Naive thymus-derived CD4-positive, alpha-beta T cell (primary cell): Measurements from ENCODE around the gene KRTDAP. TPM values are rescaled to one million over a fixed set of nuclear protein-coding genes. Genes with fewer than 3 reads are reported as not detected.

Experiments used
- ATAC-seq: fragments of 150-1000 bp; cut with Tn5 transposase; 2 replicates; pipeline ENCODE4 v1.10.0; 2021; ENCODE audit warnings: mild to moderate bottlenecking, moderate library complexity
- CTCF ChIA-PET: fragments of 350-600 bp; sonication (Branson Sonifier 250); formaldehyde crosslinking; loops from one replicate; lab custom pipeline; 2021; ENCODE audit warnings: antibody characterized with exemption; lab: Charles Lee
- POLR2A ChIA-PET: fragments of 350-600 bp; sonication (Branson Sonifier 250); formaldehyde crosslinking; loops from one replicate; lab custom pipeline; 2021; ENCODE audit warnings: antibody characterized with exemption, inconsistent platforms; lab: Charles Lee
- DNase-seq, 9 donors: peaks; one replicate each; pipeline versions ENCODE4 v3.0.0 to v3.0.0-alpha.2; 2020 to 2022; ENCODE audit warnings: mixed read lengths in 1 of 9
- H3K27ac ChIP-seq: one replicate; pipeline ENCODE4 v1.7.0; 2013; ENCODE audit warnings: mild to moderate bottlenecking, low read depth, low read length, moderate library complexity
- H3K27me3 ChIP-seq, 2 donors: one replicate each; pipeline ENCODE4 v1.7.0; 2013; ENCODE audit warnings: low read length in 2 of 2, mild to moderate bottlenecking in 2 of 2, moderate library complexity in 2 of 2; ENCODE audit not compliant: control insufficient read depth in 2 of 2, insufficient read depth in 2 of 2
- H3K36me3 ChIP-seq, 3 experiments: 1 replicate in 2 of 3; 2 replicates in 1 of 3; pipeline ENCODE4 v1.7.0; 2013; ENCODE audit warnings: low read length in 3 of 3, mild to moderate bottlenecking in 3 of 3, moderate library complexity in 1 of 3; ENCODE audit not compliant: insufficient read depth in 3 of 3, control insufficient read depth in 2 of 3
- H3K4me1 ChIP-seq, 2 donors: one replicate each; pipeline ENCODE4 v1.7.0; 2013; ENCODE audit warnings: low read length in 2 of 2, mild to moderate bottlenecking in 2 of 2, moderate library complexity in 1 of 2; ENCODE audit not compliant: control insufficient read depth in 2 of 2, insufficient read depth in 2 of 2
- H3K4me3 ChIP-seq: 2 replicates; pipeline ENCODE4 v1.7.0; 2013; ENCODE audit warnings: mild to moderate bottlenecking, low read length
- H3K9me3 ChIP-seq, 3 experiments: 1 replicate in 2 of 3; 2 replicates in 1 of 3; pipeline ENCODE4 v1.7.0; 2013; ENCODE audit warnings: low read length in 3 of 3; ENCODE audit not compliant: control insufficient read depth in 2 of 3
- H3K27ac Mint-ChIP-seq, 9 donors: one replicate each; pipeline ENCODE4 v1.8.0; 2020 to 2022; ENCODE audit warnings: mixed read lengths in 9 of 9, mild to moderate bottlenecking in 8 of 9, moderate library complexity in 5 of 9, inconsistent platforms in 2 of 9
- H3K27me3 Mint-ChIP-seq, 5 donors: one replicate each; pipeline ENCODE4 v1.8.0; 2021 to 2022; ENCODE audit warnings: mixed read lengths in 5 of 5, mild to moderate bottlenecking in 1 of 5
- H3K36me3 Mint-ChIP-seq, 5 donors: one replicate each; pipeline ENCODE4 v1.8.0; 2020 to 2022; ENCODE audit warnings: mixed read lengths in 5 of 5, mild to moderate bottlenecking in 3 of 5, inconsistent platforms in 1 of 5
- H3K4me1 Mint-ChIP-seq, 7 donors: one replicate each; pipeline ENCODE4 v1.8.0; 2020 to 2022; ENCODE audit warnings: mixed read lengths in 7 of 7, mild to moderate bottlenecking in 3 of 7, inconsistent platforms in 1 of 7
- H3K4me3 Mint-ChIP-seq, 10 donors: one replicate each; pipeline ENCODE4 v1.8.0; 2020 to 2022; ENCODE audit warnings: mild to moderate bottlenecking in 10 of 10, mixed read lengths in 10 of 10, moderate library complexity in 6 of 10, inconsistent platforms in 2 of 10
- H3K9me3 Mint-ChIP-seq, 11 donors: one replicate each; pipeline ENCODE4 v1.8.0; 2020 to 2022; ENCODE audit warnings: mixed read lengths in 11 of 11, mild to moderate bottlenecking in 4 of 11, inconsistent platforms in 1 of 11, moderate library complexity in 1 of 11
- intact Hi-C, 2 donors: fragments of 100-400 bp; cut with micrococcal nuclease; formaldehyde crosslinking; loops; one replicate each; pipeline ENCODE4 v1.15.1; 2023
- polyA plus RNA-seq, 2 donors: library from polyadenylated mRNA; unstranded; fragments of 300-500 nt; fragmentation: Illumina TruSeq; gene quantifications; one replicate each; pipeline ENCODE4 v1.2.3, GENCODE V29; 2021
- total RNA-seq, 6 experiments: library from RNA in 5 of 6; stranded (reverse) in 5 of 6; gene quantifications; 1 replicate in 5 of 6; 2 replicates in 1 of 6; pipeline ENCODE4 v1.2.3 and lab custom pipeline; 2021 to 2026

Gene KRTDAP
- total and polyA plus RNA-seq, 7 experiments from 2014 or later: not detected

DNA sequence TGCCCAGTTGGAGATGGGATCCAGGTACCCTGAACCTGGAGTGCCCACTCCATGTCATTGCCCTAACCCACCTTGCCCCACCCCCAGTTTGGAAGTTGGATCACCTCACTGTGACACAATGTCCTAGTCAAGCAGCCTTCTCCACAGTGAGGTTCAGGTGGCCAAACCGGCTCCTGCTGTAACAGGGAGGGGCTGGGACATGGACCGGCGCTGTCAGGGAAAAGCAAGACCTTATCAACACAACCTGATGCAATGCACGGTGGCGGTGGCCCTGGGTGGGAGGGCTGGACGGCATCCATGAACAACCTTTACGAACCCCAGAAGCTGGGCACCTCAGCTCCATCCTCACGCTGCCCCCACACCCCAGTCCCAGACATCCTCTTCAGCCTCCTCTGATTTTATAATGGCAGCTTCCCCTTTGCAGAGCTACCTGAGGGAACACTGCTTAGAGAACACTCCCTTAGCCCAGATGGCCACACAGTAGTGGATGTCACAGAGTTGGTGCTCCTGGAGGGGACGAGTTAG lies 1.6 kb upstream of the KRTDAP start:
- intact Hi-C loops: loop anchor here in 1 of 2 donors (10.0 kb wide), 1 partner anchor 427 kb away; no protein-coding TSS in a partner anchor
- H3K9me3 ChIP-seq: no peaks in the 10 kb centered on the region
- H3K9me3 Mint-ChIP-seq: no peaks in the 10 kb centered on the region
- peaks cover 0 to 9% (median 6%) of the 10 kb centered on the region in 7 donors for H3K4me1 Mint-ChIP-seq
- H3K27me3 ChIP-seq: no peaks in the 10 kb centered on the region
- no peaks in the 10 kb centered on the region for H3K36me3 Mint-ChIP-seq
- no peak overlapping the region for H3K27ac Mint-ChIP-seq
- H3K27me3 Mint-ChIP-seq: peaks cover 0 to 21% (median 0%) of the 10 kb centered on the region in 5 donors
- H3K4me1 ChIP-seq: no peaks in the 10 kb centered on the region
- no peaks in the 10 kb centered on the region for H3K36me3 ChIP-seq
- ChIA-PET POLR2A (interaction anchor here (0.6 kb wide), 1 partner anchor 455 kb away, joined by 4 read pairs; no protein-coding TSS in a partner anchor), CTCF (interaction anchor here (0.5 to 1.6 kb wide), 3 partner anchors 15 to 139 kb away, joined by 3 to 4 read pairs (median 3); no protein-coding TSS in a partner anchor)
- DNase-seq (no peak), ATAC-seq (no peak)
- no peak overlapping the region for H3K4me3 Mint-ChIP-seq
- H3K4me3 ChIP-seq: no peak overlapping the region
- no peak overlapping the region for H3K27ac ChIP-seq

DNA sequence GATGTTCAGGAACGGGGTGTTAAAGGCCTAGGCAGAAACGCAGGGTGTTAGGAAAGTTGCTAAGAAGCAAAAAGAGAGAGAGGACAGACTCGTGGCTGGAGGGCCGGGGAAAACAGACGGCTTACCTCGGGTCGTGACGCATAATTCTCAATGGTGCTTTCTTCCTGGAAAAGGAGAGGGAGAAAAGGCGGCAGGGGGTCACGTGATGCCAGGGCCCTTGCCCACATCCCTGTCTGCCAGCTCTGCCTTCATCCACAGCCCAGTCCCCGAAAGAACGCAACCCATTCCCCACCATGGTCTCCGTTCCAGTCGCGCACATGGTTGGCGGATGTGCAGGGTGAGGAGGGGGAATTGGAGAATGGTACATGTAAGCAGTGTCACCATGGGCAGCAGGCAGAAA lies 1.6 kb downstream of the KRTDAP start:
- Histone ChIP-seq H3K4me1 (no peaks in the 10 kb centered on the region), H3K27ac (no peak overlapping the region), H3K36me3 (no peaks in the 10 kb centered on the region), H3K27me3 (no peaks in the 10 kb centered on the region), H3K9me3 (no peaks in the 10 kb centered on the region), H3K4me3 (no peak overlapping the region)
- no peaks in the 10 kb centered on the region for H3K36me3 Mint-ChIP-seq
- ATAC-seq: no peak
- ChIA-PET CTCF (interaction anchor here (1.0 kb wide), 1 partner anchor 8 kb away, joined by 5 read pairs; no protein-coding TSS in a partner anchor), POLR2A (no interaction called here)
- no peak for DNase-seq
- intact Hi-C loops: no loop called here
- H3K9me3 Mint-ChIP-seq: no peaks in the 10 kb centered on the region
- H3K4me1 Mint-ChIP-seq: peaks cover 0 to 6% (median 0%) of the 10 kb centered on the region in 7 donors
- H3K27me3 Mint-ChIP-seq: peaks cover 0 to 34% (median 0%) of the 10 kb centered on the region in 5 donors
- H3K4me3 Mint-ChIP-seq: no peak overlapping the region
- no peak overlapping the region for H3K27ac Mint-ChIP-seq

DNA sequence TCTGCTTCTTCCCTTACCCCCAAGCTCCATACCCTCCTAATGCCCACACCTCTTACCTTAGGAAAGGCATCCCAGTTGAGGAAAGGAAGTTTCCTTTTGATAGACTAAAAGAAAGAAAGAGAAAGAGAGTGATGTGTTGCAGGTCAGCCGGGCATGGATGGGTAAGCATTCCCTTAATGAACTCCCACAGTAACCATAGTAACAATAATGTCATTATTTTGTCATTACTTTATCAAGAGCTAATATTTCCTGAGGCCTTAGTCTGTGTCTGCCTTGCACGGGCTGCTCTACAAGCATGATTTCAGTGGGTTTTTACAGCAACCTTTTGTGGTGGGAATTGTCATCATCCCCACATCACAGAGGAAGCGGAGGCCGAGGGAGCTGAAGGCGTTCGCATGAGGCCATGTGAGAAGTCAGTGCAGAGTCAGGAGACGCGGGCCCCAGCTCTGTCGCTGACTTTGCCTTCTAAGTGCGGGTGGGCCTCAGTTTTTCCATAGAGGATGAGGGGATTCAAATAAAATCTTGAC lies 2.5 kb downstream of the KRTDAP start:
- POLR2A ChIA-PET: no interaction called here

DNA sequence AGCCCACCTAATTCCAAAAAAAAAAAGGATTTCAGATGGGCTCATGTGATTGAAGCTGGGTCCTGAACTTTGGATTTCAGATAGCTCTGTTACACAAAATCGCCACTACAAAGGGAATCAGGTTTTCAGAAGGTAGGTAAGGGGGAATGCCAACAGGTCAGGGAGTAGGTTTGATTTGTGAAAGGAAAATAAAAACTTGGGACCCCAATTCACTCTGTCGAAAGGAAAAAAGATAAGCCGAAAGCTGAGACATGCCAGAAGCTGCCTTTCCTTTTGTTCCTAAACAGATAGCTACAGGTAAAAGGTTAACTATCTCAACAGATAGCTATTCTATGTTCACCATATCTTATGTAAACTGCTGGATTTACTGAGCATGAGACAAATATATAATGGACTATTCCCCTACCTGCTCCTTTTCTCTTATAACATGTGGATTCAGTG lies 4.0 kb downstream of the KRTDAP start:
- Mint-ChIP-seq H3K9me3 (no peaks in the 10 kb centered on the region), H3K36me3 (no peaks in the 10 kb centered on the region), H3K4me1 (peaks cover 0 to 6% (median 0%) of the 10 kb centered on the region in 7 donors), H3K4me3 (no peak overlapping the region), H3K27me3 (peaks cover 0 to 29% (median 0%) of the 10 kb centered on the region in 5 donors), H3K27ac (no peak overlapping the region)
- no peaks in the 10 kb centered on the region for H3K36me3 ChIP-seq
- no peak overlapping the region for H3K4me3 ChIP-seq
- H3K27me3 ChIP-seq: no peaks in the 10 kb centered on the region
- intact Hi-C loops: no loop called here
- ChIA-PET CTCF (no interaction called here), POLR2A (no interaction called here)
- no peaks in the 10 kb centered on the region for H3K9me3 ChIP-seq
- ATAC-seq (no peak), DNase-seq (no peak)
- no peak overlapping the region for H3K27ac ChIP-seq
- H3K4me1 ChIP-seq: no peaks in the 10 kb centered on the region

More for the DNA sequence above, 2.5 kb downstream of the KRTDAP start:
- CTCF ChIA-PET: interaction anchor here (0.5 to 1.2 kb wide), 5 partner anchors 9 to 285 kb away, joined by 3 to 5 read pairs (median 3); no protein-coding TSS in a partner anchor
- H3K4me3 Mint-ChIP-seq: no peak overlapping the region
- peak overlapping the region in 1 of 9 donors; percentile 8 for H3K27ac Mint-ChIP-seq
- H3K27ac ChIP-seq: no peak overlapping the region
- no peaks in the 10 kb centered on the region for H3K27me3 ChIP-seq
- peaks cover 0 to 6% (median 0%) of the 10 kb centered on the region in 7 donors for H3K4me1 Mint-ChIP-seq
- no peaks in the 10 kb centered on the region for H3K4me1 ChIP-seq
- H3K4me3 ChIP-seq: no peak overlapping the region
- no peaks in the 10 kb centered on the region for H3K9me3 Mint-ChIP-seq
- H3K27me3 Mint-ChIP-seq: peaks cover 0 to 36% (median 0%) of the 10 kb centered on the region in 5 donors
- ATAC-seq: no peak
- no peaks in the 10 kb centered on the region for H3K36me3 ChIP-seq
- intact Hi-C loops: no loop called here
- DNase-seq: no peak
- no peaks in the 10 kb centered on the region for H3K9me3 ChIP-seq
- H3K36me3 Mint-ChIP-seq: no peaks in the 10 kb centered on the region

- Histone ChIP-seq H3K27ac (no peak overlapping the region), H3K9me3 (no peaks in the 10 kb centered on the region), H3K4me3 (no peak overlapping the region), H3K4me1 (no peaks in the 10 kb centered on the region), H3K27me3 (no peaks in the 10 kb centered on the region), H3K36me3 (no peaks in the 10 kb centered on the region)
- Mint-ChIP-seq H3K27me3 (peaks cover 0 to 26% (median 0%) of the 10 kb centered on the region in 5 donors), H3K4me3 (no peak overlapping the region), H3K4me1 (peaks cover 0 to 6% (median 0%) of the 10 kb centered on the region in 7 donors), H3K36me3 (no peaks in the 10 kb centered on the region), H3K27ac (no peak overlapping the region), H3K9me3 (no peaks in the 10 kb centered on the region)
- CTCF ChIA-PET: interaction anchor here (0.6 to 0.7 kb wide), 3 partner anchors 113 to 235 kb away, joined by 3 to 5 read pairs (median 3); no protein-coding TSS in a partner anchor
- POLR2A ChIA-PET: no interaction called here
- intact Hi-C loops: no loop called here
- DNase-seq: no peak
- no peak for ATAC-seq
Measured at GRCh38 chr19:35484252-35485036, 5.8 kb downstream of the KRTDAP start.

DNA sequence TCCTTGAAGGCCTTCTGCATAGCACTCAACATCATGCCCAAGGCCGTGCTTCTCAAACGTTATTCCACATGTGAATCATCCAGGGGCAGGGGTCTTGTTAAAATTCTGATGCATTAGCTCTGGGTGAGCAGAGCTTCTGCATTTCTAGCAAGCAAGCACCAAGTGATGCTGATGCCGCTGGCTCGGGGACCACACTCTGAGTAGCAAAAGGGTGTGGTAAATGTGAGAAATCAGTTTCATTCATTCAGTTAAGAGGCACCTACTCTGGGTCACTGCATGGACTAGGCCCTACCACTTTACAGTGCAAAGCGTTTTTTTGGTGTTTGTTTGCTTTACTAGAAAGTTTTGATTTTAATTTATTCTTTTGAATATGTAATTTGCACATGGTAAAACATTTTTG lies 7.2 kb downstream of the KRTDAP start:
- H3K27me3 ChIP-seq: no peaks in the 10 kb centered on the region
- no peak overlapping the region for H3K27ac Mint-ChIP-seq
- H3K4me1 ChIP-seq: no peaks in the 10 kb centered on the region
- DNase-seq: no peak
- intact Hi-C loops: no loop called here
- ChIA-PET CTCF (interaction anchor here (0.9 kb wide), 1 partner anchor 21 kb away, joined by 4 read pairs; no protein-coding TSS in a partner anchor), POLR2A (no interaction called here)
- no peak for ATAC-seq
- H3K4me3 Mint-ChIP-seq: no peak overlapping the region
- no peaks in the 10 kb centered on the region for H3K9me3 Mint-ChIP-seq
- H3K36me3 ChIP-seq: no peaks in the 10 kb centered on the region
- H3K4me1 Mint-ChIP-seq: peaks cover 0 to 6% (median 0%) of the 10 kb centered on the region in 7 donors
- no peaks in the 10 kb centered on the region for H3K36me3 Mint-ChIP-seq
- H3K9me3 ChIP-seq: no peaks in the 10 kb centered on the region
- peaks cover 0 to 26% (median 0%) of the 10 kb centered on the region in 5 donors for H3K27me3 Mint-ChIP-seq
- H3K27ac ChIP-seq: no peak overlapping the region
- H3K4me3 ChIP-seq: no peak overlapping the region
